Stimulated activated CD4-positive, alpha-beta T cell treated with anti-CD3 and anti-CD28 coated beads, Interleukin-12 subunit alpha, Interleukin-12 subunit beta, amount 100 ng/mL, for 48 hours (primary cell): ENCODE data around the gene KRTAP5-10.
"Not testable (repeated sequence)": the region's sequence is repeated elsewhere in the genome, so short reads cannot be mapped to it uniquely, and the experiment has no call there.

Experiments used
- DNase-seq, 3 donors: peaks; one replicate each; pipeline ENCODE4 v3.0.0-alpha.2; 2020; ENCODE audit warnings: low read depth in 2 of 3, low spot score in 1 of 3

KRTAP5-10 gene

DNA sequence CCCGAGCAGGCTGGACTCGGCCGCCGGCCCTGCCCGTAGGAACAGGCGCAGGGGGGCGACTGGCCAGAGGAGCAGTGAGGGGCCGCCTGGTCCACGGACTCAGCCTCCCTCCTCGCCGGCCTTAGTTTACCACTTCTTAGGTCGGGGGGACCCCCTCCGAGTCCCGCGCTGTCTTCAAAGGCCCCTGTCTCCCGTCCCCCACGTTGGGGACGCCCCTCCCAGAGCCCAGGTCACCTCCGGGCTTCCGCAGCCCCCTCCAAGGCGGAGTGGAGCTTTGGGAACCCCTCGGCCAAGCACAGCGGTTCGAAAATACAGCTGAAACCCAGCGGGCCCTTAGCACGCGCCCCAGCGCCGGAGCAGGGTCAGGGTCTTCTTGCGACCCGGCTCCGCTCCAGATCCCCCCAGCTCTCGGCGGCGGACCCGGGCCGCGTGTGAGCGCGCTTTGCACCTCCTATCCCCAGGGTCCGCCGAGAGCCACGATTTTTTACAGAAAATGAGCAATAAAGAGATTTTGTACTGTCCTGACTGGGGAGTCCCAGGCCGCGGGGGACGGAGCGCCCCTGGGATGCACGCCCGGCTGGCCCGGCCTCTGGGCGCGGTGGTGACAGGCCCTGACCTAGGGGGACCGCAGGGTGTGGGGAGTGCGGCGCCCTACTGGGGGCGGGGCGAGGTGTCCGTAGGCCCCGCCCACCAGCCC, 42.3 kb downstream of the KRTAP5-10 start:
- DNase-seq = not testable (repeated sequence)

GRCh38 chr11:71608272-71608671, 42.9 kb downstream of the KRTAP5-10 start:
- not testable (repeated sequence) for DNase-seq

- DNase-seq = not testable (repeated sequence)
Measured at GRCh38 chr11:71611218-71611910, 46.0 kb downstream of the KRTAP5-10 start.

DNA sequence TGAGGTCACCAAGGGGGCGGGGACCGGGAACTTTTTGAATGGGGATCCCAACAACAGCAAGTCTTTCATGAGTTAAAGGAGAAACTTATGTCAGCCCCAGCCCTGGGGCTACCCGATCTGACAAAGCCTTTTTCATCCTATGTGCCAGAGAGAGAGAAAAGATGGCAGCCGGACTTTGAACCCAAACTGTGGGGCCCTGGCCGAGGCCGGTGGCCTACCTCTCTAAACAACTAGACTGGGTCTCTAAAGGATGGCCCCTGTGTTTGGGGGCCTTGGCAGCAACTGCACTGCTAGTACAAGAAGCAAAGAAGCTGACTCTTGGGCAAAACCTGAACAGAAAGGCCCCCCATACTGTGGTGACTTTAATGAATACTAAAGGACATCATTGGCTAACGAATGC, 48.6 kb downstream of the KRTAP5-10 start:
- DNase-seq = not testable (repeated sequence)

DNA sequence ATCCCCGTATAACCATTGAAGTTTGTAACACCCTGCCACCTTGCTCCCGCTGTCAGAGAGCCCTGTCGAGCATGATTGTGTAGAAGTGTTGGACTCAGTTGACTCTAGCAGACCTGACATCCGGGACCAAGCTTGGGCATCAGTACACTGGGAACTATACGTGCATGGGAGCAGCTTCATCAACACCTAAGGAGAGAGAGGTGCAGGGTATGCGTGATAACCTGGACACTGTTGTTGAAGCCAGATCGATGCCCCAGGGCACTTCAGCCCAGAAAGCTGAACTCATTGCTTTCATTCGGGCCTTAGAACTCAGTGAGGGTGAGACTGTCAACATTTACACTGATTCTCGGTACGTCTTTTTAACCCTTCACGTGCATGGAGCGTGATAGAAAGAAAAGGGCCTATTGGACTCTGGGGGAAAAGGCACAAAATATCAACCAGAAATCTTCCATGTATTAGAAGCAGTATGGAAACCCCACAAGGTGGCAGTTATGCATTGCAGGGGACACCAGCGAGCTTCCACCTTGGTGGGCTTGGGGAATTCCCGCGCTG, 49.1 kb downstream of the KRTAP5-10 start:
- not testable (repeated sequence) for DNase-seq

GRCh38 chr11:71615003-71615402, 49.6 kb downstream of the KRTAP5-10 start:
- not testable (repeated sequence) for DNase-seq
